Measurements from ENCODE around the gene SLC30A5. TPM values are rescaled to one million over a fixed set of nuclear protein-coding genes. Genes with fewer than 3 reads are reported as not detected.
"Not testable (repeated sequence)": the region's sequence is repeated elsewhere in the genome, so short reads cannot be mapped to it uniquely, and the experiment has no call there.

SLC30A5 gene
- total RNA-seq, 1 donor from 2014 or later, result 37.3 TPM

DNA sequence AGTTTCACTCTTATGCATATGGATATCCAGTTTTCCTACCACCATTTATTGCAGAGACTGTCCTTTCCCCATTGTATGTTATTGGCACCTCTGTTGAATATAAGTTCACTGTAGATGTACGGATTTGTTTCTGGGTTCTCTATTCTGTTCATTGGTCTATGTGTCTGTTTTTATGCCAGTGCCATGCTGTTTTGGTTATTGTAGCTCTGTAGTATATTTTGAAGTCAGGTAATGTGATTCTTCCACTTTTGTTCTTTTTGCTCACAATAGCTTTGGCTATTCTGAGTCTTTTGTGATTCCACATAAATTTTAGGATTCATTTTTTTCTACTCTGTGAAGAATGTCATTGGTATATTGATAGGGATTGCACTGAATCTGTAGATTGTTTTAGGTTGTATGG lies 47.0 kb downstream of the SLC30A5 start:
- no peaks in the 10 kb centered on the region for H3K4me1 Mint-ChIP-seq

DNA sequence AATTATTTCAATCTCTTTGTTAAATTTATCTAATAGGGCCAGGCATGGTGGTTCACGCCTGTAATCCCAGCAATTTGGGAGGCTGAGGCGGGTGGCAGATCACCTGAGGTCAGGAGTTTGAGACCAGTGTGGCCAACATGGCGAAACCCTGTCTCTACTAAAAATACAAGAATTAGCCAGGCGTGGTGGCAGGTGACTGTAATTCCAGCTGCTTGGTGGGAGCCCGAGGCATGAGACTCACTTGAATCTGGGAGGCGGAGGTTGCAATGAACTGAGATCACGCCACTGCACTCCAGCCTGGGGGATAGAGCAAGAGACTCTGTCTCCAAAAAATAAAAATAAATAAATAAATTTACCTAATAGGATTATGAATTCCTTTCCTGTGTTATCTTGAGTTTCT lies 54.8 kb downstream of the SLC30A5 start:
- H3K4me1 Mint-ChIP-seq; H3K4me3 Mint-ChIP-seq; H3K9me3 Mint-ChIP-seq; DNase-seq (ENCODE audit: low read depth, low spot score); H3K36me3 Mint-ChIP-seq (ENCODE audit: low read depth); H3K27me3 Mint-ChIP-seq (ENCODE audit: low read depth); H3K27ac Mint-ChIP-seq (ENCODE audit: unreplicated experiment): not testable (repeated sequence)

More for the DNA sequence above, 47.0 kb downstream of the SLC30A5 start:
- H3K9me3 Mint-ChIP-seq, result peaks cover 19% of the 10 kb centered on the region
- H3K36me3 Mint-ChIP-seq (ENCODE audit: low read depth), result peaks cover 19% of the 10 kb centered on the region
- no peak overlapping the region for H3K27ac Mint-ChIP-seq (ENCODE audit: unreplicated experiment)
- no peak for DNase-seq (ENCODE audit: low read depth, low spot score)
- TF ChIP-seq, protein P1, sequence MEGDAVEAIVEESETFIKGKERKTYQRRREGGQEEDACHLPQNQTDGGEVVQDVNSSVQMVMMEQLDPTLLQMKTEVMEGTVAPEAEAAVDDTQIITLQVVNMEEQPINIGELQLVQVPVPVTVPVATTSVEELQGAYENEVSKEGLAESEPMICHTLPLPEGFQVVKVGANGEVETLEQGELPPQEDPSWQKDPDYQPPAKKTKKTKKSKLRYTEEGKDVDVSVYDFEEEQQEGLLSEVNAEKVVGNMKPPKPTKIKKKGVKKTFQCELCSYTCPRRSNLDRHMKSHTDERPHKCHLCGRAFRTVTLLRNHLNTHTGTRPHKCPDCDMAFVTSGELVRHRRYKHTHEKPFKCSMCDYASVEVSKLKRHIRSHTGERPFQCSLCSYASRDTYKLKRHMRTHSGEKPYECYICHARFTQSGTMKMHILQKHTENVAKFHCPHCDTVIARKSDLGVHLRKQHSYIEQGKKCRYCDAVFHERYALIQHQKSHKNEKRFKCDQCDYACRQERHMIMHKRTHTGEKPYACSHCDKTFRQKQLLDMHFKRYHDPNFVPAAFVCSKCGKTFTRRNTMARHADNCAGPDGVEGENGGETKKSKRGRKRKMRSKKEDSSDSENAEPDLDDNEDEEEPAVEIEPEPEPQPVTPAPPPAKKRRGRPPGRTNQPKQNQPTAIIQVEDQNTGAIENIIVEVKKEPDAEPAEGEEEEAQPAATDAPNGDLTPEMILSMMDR (conservative IDR thresholded peaks at IDR 0.05), result no peak
- H3K27me3 Mint-ChIP-seq (ENCODE audit: low read depth), result no peaks in the 10 kb centered on the region
- no peak overlapping the region for H3K4me3 Mint-ChIP-seq

DNA sequence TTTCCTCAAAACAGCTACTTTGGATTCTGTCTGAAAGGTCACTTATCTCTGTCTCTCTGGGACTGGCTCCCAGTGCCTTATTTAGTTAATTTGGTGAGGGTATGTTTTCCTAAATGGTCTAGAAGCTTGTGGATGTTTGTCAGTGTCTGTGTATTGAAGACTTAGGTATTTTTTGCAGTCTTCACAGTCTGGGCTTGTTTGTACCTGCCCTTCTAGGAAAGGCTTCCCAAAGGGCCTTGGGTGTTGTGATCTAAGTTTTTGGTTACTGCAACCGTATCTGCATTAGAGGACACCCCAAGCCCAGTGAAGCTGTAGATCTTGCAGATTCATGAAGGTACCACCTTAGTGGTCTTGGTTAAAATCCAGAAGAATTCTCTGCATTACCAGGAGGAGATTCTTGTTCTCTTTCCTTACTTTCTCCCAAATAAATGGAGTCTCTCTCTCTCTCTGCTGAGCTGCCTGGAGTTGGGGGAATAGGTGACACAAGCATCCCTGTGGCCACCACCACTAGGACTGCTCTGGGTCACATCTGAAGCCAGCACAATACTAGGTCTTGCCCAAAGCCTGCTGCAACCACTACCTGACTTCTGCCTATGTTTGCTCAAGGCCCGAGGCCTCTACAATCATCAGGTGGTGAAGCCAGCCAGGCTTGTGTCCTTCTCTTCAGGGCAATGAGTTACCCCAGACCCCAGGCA lies 55.3 kb downstream of the SLC30A5 start:
- H3K4me1 Mint-ChIP-seq, result no peaks in the 10 kb centered on the region
- DNase-seq (ENCODE audit: low read depth, low spot score), result no peak
- peaks cover 2% of the 10 kb centered on the region for H3K36me3 Mint-ChIP-seq (ENCODE audit: low read depth)
- no peak overlapping the region for H3K27ac Mint-ChIP-seq (ENCODE audit: unreplicated experiment)
- H3K27me3 Mint-ChIP-seq (ENCODE audit: low read depth), result no peaks in the 10 kb centered on the region
- no peaks in the 10 kb centered on the region for H3K9me3 Mint-ChIP-seq
- H3K4me3 Mint-ChIP-seq, result no peak overlapping the region
- TF ChIP-seq, protein P1 (conservative IDR thresholded peaks at IDR 0.05), result no peak

DNA sequence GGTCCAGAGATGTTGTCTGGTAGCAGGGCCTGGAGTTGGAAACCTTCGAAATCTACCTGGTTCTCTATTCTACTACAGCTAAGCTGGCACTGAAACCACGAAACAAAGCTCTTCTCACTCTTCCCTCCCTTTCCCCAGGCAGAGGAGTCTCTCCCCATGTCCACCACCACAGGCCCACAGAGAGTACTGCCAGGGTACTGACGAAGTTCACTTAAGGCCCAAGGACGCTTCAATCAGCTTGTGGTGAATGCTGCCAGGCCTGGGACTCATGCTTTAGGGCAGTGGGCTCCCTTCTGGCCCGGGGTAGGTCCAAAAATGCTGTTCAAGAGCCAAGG lies 55.8 kb downstream of the SLC30A5 start:
- Mint-ChIP-seq H3K27ac (ENCODE audit: unreplicated experiment) (no peak overlapping the region), H3K4me1 (no peaks in the 10 kb centered on the region), H3K9me3 (no peaks in the 10 kb centered on the region), H3K36me3 (ENCODE audit: low read depth) (peaks cover 2% of the 10 kb centered on the region), H3K27me3 (ENCODE audit: low read depth) (no peaks in the 10 kb centered on the region), H3K4me3 (no peak overlapping the region)
- no peak for DNase-seq (ENCODE audit: low read depth, low spot score)
- TF ChIP-seq, protein P1 (conservative IDR thresholded peaks at IDR 0.05), result no peak

DNA sequence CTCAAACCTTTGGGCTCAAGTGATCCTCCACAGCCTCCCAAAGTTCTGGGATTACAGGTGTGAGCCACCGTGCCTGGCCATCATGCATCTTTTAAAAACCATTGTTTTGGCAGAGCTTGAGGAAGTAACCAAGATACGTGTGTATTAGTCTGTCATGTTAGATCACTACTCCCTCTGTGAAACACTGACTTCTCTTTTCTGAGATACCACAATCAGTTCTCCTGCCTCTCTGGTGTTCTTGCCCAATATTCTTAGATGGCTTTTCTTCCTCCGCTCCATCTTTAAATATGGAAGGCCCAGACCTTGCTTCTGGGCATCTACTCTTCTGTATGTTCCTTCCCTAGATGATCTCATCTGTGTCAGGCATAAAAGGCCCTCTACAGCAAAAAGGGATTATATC lies 58.9 kb downstream of the SLC30A5 start:
- TF ChIP-seq, protein P1 (conservative IDR thresholded peaks at IDR 0.05), result no peak
- H3K4me3 Mint-ChIP-seq, result no peak overlapping the region
- no peaks in the 10 kb centered on the region for H3K4me1 Mint-ChIP-seq
- no peaks in the 10 kb centered on the region for H3K36me3 Mint-ChIP-seq (ENCODE audit: low read depth)
- H3K9me3 Mint-ChIP-seq, result no peaks in the 10 kb centered on the region
- no peak for DNase-seq (ENCODE audit: low read depth, low spot score)
- H3K27me3 Mint-ChIP-seq (ENCODE audit: low read depth), result no peaks in the 10 kb centered on the region
- H3K27ac Mint-ChIP-seq (ENCODE audit: unreplicated experiment), result no peak overlapping the region

DNA sequence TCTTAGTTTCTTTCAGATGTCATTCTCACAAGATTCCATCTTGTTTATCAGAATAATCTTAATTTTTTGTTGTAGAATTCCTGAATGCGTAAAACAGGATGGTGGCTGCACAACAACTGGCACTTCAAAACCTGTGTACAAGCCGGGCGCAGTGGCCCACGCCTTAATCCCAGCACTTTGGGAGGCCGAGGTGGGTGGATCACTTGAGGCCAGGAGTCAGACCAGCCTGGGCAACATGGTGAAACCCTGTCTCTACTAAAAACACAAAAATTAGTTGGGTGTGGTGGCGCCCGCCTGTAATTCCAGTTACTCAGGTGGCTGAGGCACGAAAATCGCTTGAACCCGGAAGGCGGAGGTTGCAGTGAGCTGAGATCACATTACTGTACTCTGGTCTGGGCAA lies 62.6 kb downstream of the SLC30A5 start:
- Mint-ChIP-seq H3K27me3 (ENCODE audit: low read depth) (no peaks in the 10 kb centered on the region), H3K36me3 (ENCODE audit: low read depth) (no peaks in the 10 kb centered on the region), H3K27ac (ENCODE audit: unreplicated experiment) (no peak overlapping the region), H3K4me3 (no peak overlapping the region), H3K4me1 (no peaks in the 10 kb centered on the region), H3K9me3 (no peaks in the 10 kb centered on the region)
- TF ChIP-seq, protein P1 (conservative IDR thresholded peaks at IDR 0.05), result no peak
- no peak for DNase-seq (ENCODE audit: low read depth, low spot score)
